Measurements from ENCODE around the gene IFT88. TPM values are rescaled to one million over a fixed set of nuclear protein-coding genes. Genes with fewer than 3 reads are reported as not detected.
A peak's percentile ranks its signal among the peaks of the same experiment; 100 is the strongest.

Gene IFT88
- 6.0 TPM in 2 replicates for total RNA-seq (2014; rRNA removed; shearing (Covaris generic))

GRCh38 chr13:20566898-20567874 lies at the start of gene IFT88:
Gene IFT88 (plus strand): TSS chr13:20567157. CDS start chr13:20574386, 7,229 bp downstream.
- DNase-seq (ENCODE audit: low read depth): peak; percentile 89

GRCh38 chr13:20518660-20519100 lies 48.3 kb upstream of the IFT88 start:
- no peak for DNase-seq (ENCODE audit: low read depth)

- DNase-seq (ENCODE audit: low read depth): no peak
Observed at GRCh38 chr13:20519875-20520274, 47.1 kb upstream of the IFT88 start.

- no peak for DNase-seq (ENCODE audit: low read depth)
Observed at GRCh38 chr13:20521364-20522115, 45.4 kb upstream of the IFT88 start.

GRCh38 chr13:20525144-20525600 lies 41.8 kb upstream of the IFT88 start:
- DNase-seq (ENCODE audit: low read depth): no peak

GRCh38 chr13:20525601-20526544 lies 41.1 kb upstream of the IFT88 start, which contains the start of gene CRYL1:
Gene CRYL1 (minus strand): TSS chr13:20525857. CDS start chr13:20525794, 63 bp downstream.
- DNase-seq (ENCODE audit: low read depth): peak; percentile 71

- DNase-seq (ENCODE audit: low read depth): peak; percentile 15
Observed at GRCh38 chr13:20526664-20527063, 40.3 kb upstream of the IFT88 start.

GRCh38 chr13:20528452-20528851 lies 38.5 kb upstream of the IFT88 start:
- no peak for DNase-seq (ENCODE audit: low read depth)

GRCh38 chr13:20534038-20534608 lies 32.8 kb upstream of the IFT88 start:
- no peak for DNase-seq (ENCODE audit: low read depth)

- DNase-seq (ENCODE audit: low read depth): no peak
Observed at GRCh38 chr13:20536992-20537391, 30.0 kb upstream of the IFT88 start.

GRCh38 chr13:20544201-20544923 lies 22.6 kb upstream of the IFT88 start:
- DNase-seq (ENCODE audit: low read depth): no peak

- DNase-seq (ENCODE audit: low read depth): no peak
Observed at GRCh38 chr13:20546556-20546955, 20.4 kb upstream of the IFT88 start.

GRCh38 chr13:20547479-20547908 lies 19.5 kb upstream of the IFT88 start:
- DNase-seq (ENCODE audit: low read depth): no peak

- DNase-seq (ENCODE audit: low read depth): no peak
Observed at GRCh38 chr13:20550799-20551198, 16.2 kb upstream of the IFT88 start.

GRCh38 chr13:20553311-20553710 lies 13.6 kb upstream of the IFT88 start:
- DNase-seq (ENCODE audit: low read depth): no peak

GRCh38 chr13:20558982-20559381 lies 8.0 kb upstream of the IFT88 start:
- no peak for DNase-seq (ENCODE audit: low read depth)

GRCh38 chr13:20559659-20560356 lies 7.1 kb upstream of the IFT88 start:
- DNase-seq (ENCODE audit: low read depth): no peak

GRCh38 chr13:20561741-20562140 lies 5.2 kb upstream of the IFT88 start:
- no peak for DNase-seq (ENCODE audit: low read depth)

- DNase-seq (ENCODE audit: low read depth): no peak
Observed at GRCh38 chr13:20565115-20565736, 1.7 kb upstream of the IFT88 start.
